Cardiac fibroblast (primary cell): ENCODE data around the gene LIMS1.

Source experiments
- DNase-seq, 2 donors: peaks; one replicate each; pipeline versions ENCODE4 v3.0.0 to v3.0.0-alpha.2; 2010; ENCODE audit warnings: low read depth in 2 of 2
- H3K4me3 ChIP-seq, 2 donors: replicated peaks in 1 of 2; 1 replicate in 1 of 2; 2 replicates in 1 of 2; pipeline ENCODE4 v1.5.1; 2011; ENCODE audit warnings: low read depth in 2 of 2, low read length in 2 of 2, mild to moderate bottlenecking in 2 of 2, moderate library complexity in 1 of 2
- TF ChIP-seq, protein P1 (sequence below): IDR thresholded peaks from one replicate; pipeline ENCODE4 v1.5.1; 2011; ENCODE audit warnings: low read depth, mild to moderate bottlenecking, low read length, inconsistent platforms

The LIMS1 gene

GRCh38 chr2:108620656-108621055 lies 86.4 kb downstream of the LIMS1 start:
- no peak overlapping the region for H3K4me3 ChIP-seq
- no peak for DNase-seq
- TF ChIP-seq, protein P1, sequence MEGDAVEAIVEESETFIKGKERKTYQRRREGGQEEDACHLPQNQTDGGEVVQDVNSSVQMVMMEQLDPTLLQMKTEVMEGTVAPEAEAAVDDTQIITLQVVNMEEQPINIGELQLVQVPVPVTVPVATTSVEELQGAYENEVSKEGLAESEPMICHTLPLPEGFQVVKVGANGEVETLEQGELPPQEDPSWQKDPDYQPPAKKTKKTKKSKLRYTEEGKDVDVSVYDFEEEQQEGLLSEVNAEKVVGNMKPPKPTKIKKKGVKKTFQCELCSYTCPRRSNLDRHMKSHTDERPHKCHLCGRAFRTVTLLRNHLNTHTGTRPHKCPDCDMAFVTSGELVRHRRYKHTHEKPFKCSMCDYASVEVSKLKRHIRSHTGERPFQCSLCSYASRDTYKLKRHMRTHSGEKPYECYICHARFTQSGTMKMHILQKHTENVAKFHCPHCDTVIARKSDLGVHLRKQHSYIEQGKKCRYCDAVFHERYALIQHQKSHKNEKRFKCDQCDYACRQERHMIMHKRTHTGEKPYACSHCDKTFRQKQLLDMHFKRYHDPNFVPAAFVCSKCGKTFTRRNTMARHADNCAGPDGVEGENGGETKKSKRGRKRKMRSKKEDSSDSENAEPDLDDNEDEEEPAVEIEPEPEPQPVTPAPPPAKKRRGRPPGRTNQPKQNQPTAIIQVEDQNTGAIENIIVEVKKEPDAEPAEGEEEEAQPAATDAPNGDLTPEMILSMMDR: no peak

- no peak overlapping the region for H3K4me3 ChIP-seq
- TF ChIP-seq, protein P1: no peak
- peak in 1 of 2 donors; percentile 53 for DNase-seq
Observed at GRCh38 chr2:108621087-108621559, 86.9 kb downstream of the LIMS1 start.

- TF ChIP-seq, protein P1: no peak
- H3K4me3 ChIP-seq: no peak overlapping the region
- no peak for DNase-seq
Observed at GRCh38 chr2:108621687-108622681, 87.7 kb downstream of the LIMS1 start.

GRCh38 chr2:108623616-108624015 lies 89.3 kb downstream of the LIMS1 start:
- DNase-seq: peak in 1 of 2 donors; percentile 29
- TF ChIP-seq, protein P1: no peak
- no peak overlapping the region for H3K4me3 ChIP-seq

- no peak for DNase-seq
- H3K4me3 ChIP-seq: no peak overlapping the region
- TF ChIP-seq, protein P1: no peak
Observed at GRCh38 chr2:108625186-108625827, 91.0 kb downstream of the LIMS1 start.

- no peak overlapping the region for H3K4me3 ChIP-seq
- TF ChIP-seq, protein P1: no peak
- DNase-seq: no peak
Observed at GRCh38 chr2:108625828-108626195, 91.5 kb downstream of the LIMS1 start.
